ENCODE measurements around the gene C22orf15. TPM values are rescaled to one million over a fixed set of nuclear protein-coding genes. Genes with fewer than 3 reads are reported as not detected.

The C22orf15 gene
- total and polyA plus RNA-seq, 2 of the 8 experiments (the other 6 are each of a cell fraction or from before 2014, with no cell fraction given): 4.2 to 4.9 TPM

GRCh38 chr22:23769321-23769965, 6.7 kb downstream of the C22orf15 start:
- no peak overlapping the region for H3K4ac ChIP-seq (replicated peaks; ENCODE audit: insufficient read length, low read depth, low read length)
- no peak overlapping the region for H3K27ac ChIP-seq (ENCODE audit: low read depth, low read length)
- H3K23ac ChIP-seq (ENCODE audit: insufficient read length): no peak overlapping the region
- H4K91ac ChIP-seq (replicated peaks; ENCODE audit: insufficient read length, low read length): peak overlapping the region; percentile 5
- H3K79me1 ChIP-seq (ENCODE audit: low read depth, low read length): no peaks in the 10 kb centered on the region
- peak overlapping the region; percentile 18; the same call in 1 of the 2 replicates for H2BK12ac ChIP-seq (ENCODE audit: low read depth, low read length)
- no peak for DNase-seq (ENCODE audit: low read depth in 1 of 2, low spot score in 2 of 2)
- H3K14ac ChIP-seq (ENCODE audit: insufficient read length): no peak overlapping the region
- no peak for FAIRE-seq
- no peak overlapping the region for H2AK5ac ChIP-seq (ENCODE audit: low read depth, low read length)
- ChIA-PET POLR2A (ENCODE audit: partially characterized antibody) (interaction anchor here (0.7 to 3.7 kb wide), 5 partner anchors 10 to 124 kb away, joined by 3 to 21 read pairs (median 4); partner anchors contain the start of gene MIF), CTCF (ENCODE audit: partially characterized antibody) (interaction anchor here (0.7 to 9.6 kb wide), 13 partner anchors 15 to 160 kb away, joined by 3 to 73 read pairs (median 4); partner anchors contain the start of genes SLC2A11, SMARCB1, VPREB3 and ZNF70)
- H4K20me1 ChIP-seq (replicated peaks in 1 of 2; ENCODE audit: control insufficient read depth in 1 of 2, insufficient read depth in 2 of 2, low read length in 2 of 2): peaks cover 0 to 19% of the 10 kb centered on the region in 2 experiments
- H3K36me3 ChIP-seq (ENCODE audit: control insufficient read depth in 2 of 4, insufficient read depth in 4 of 4, low read length in 3 of 4): no peaks in the 10 kb centered on the region
- H2BK5ac ChIP-seq (ENCODE audit: low read depth, low read length): no peak overlapping the region
- 75% methylated on average over 6 of the region's 6 CpGs; no CpG with 5 or more reads in 1 of the 2 experiments for WGBS, 2 experiments (ENCODE audit: extremely low coverage in 1 of 2, insufficient coverage in 1 of 2, insufficient read length in 1 of 2, insufficient replicate concordance in 2 of 2, low coverage in 1 of 2, low lambda C conversion rate in 2 of 2, missing lambda C conversion rate in 1 of 2)
- no peak overlapping the region for H4K5ac ChIP-seq (ENCODE audit: insufficient read length, low read depth, low read length)
- H2BK120ac ChIP-seq (replicated peaks; ENCODE audit: low read depth, low read length): no peak overlapping the region
- H3K4me3 ChIP-seq (ENCODE audit: extremely low read depth in 1 of 4, insufficient read depth in 2 of 4, low read depth in 3 of 4, low read length in 4 of 4): no peak overlapping the region
- H4K8ac ChIP-seq (ENCODE audit: extremely low read depth, insufficient read depth, low read length): peak overlapping the region; percentile 11
- H2BK15ac ChIP-seq (ENCODE audit: low read length): no peak overlapping the region
- 0 out of 2 replicates have a peak overlapping the region, but pooled peaks have one; percentile 2 for H2BK20ac ChIP-seq (ENCODE audit: low read length)
- no peaks in the 10 kb centered on the region for H3K9me3 ChIP-seq (ENCODE audit: insufficient read depth in 2 of 2, low read depth in 1 of 2, low read length in 1 of 2)
- H2AFZ ChIP-seq (ENCODE audit: low read length): no peak overlapping the region
- no peak overlapping the region for H3K4me2 ChIP-seq (ENCODE audit: insufficient read depth in 1 of 2, low read depth in 2 of 2, low read length in 2 of 2)
- H3K56ac ChIP-seq (replicated peaks; ENCODE audit: insufficient read length, low read depth, low read length): no peak overlapping the region
- no peak overlapping the region for H3K18ac ChIP-seq (ENCODE audit: extremely low read depth, low read length)
- H3K27me3 ChIP-seq (replicated peaks in 1 of 4; ENCODE audit: control insufficient read depth in 3 of 4, extremely low read depth in 1 of 4, insufficient read depth in 3 of 4, low read length in 3 of 4): peaks cover 0 to 27% (median 19%) of the 10 kb centered on the region in 4 experiments; a peak in 6 of 7 replicates
- H3K79me2 ChIP-seq (ENCODE audit: control insufficient read depth in 1 of 2, insufficient read depth in 2 of 2, low read length in 2 of 2): no peaks in the 10 kb centered on the region
- H3K23me2 ChIP-seq (ENCODE audit: low read depth, low read length): peaks cover 19% of the 10 kb centered on the region
- H3K9ac ChIP-seq (replicated peaks in 1 of 4; ENCODE audit: extremely low read depth in 1 of 4, low read depth in 3 of 4, low read length in 3 of 4): no peak overlapping the region
- H3K4me1 ChIP-seq (replicated peaks in 1 of 4; ENCODE audit: control insufficient read depth in 3 of 4, insufficient read depth in 4 of 4, low read length in 3 of 4): peaks cover 0 to 22% (median 14%) of the 10 kb centered on the region in 4 experiments; a peak in 6 of 7 replicates
- TF ChIP-seq RFX5 (IDR thresholded peaks at IDR 0.05; ENCODE audit: borderline replicate concordance, low read depth, low read length): no peak
- no peak for TF ChIP-seq NANOG (IDR thresholded peaks at IDR 0.05; ENCODE audit: insufficient read depth, low read depth, low read length, poor library complexity, severe bottlenecking)
- TF ChIP-seq RXRA (IDR thresholded peaks at IDR 0.05; ENCODE audit: insufficient read depth, low read depth, low read length): no peak
- no peak for TF ChIP-seq SP1 (IDR thresholded peaks at IDR 0.05; ENCODE audit: low read depth, low read length)
- no peak for TF ChIP-seq KDM4A (IDR thresholded peaks at IDR 0.05; ENCODE audit: low read depth, low read length, severe bottlenecking)

All from H1 (cell line).